Kidney glomerular epithelial cell (primary cell): ENCODE results near the gene WHRN.

Experiments used
- DNase-seq: peaks from one replicate; lab custom pipeline; 2025; lab: John Stamatoyannopoulos, UW

The WHRN gene

GRCh38 chr9:114378883-114379282 lies 126.4 kb downstream of the WHRN start:
- DNase-seq = no peak

GRCh38 chr9:114378016-114378415 lies 127.3 kb downstream of the WHRN start:
- no peak for DNase-seq

GRCh38 chr9:114376586-114377445 lies 128.5 kb downstream of the WHRN start:
- DNase-seq = no peak

- no peak for DNase-seq
Measured at GRCh38 chr9:114375386-114376175, 129.7 kb downstream of the WHRN start.

- no peak for DNase-seq
Measured at GRCh38 chr9:114374936-114375335, 130.3 kb downstream of the WHRN start.

GRCh38 chr9:114373960-114374730 lies 131.1 kb downstream of the WHRN start:
- DNase-seq = no peak

- DNase-seq = peak; percentile 68
Measured at GRCh38 chr9:114372921-114373448, 132.3 kb downstream of the WHRN start.

- peak; percentile 91 for DNase-seq
Measured at GRCh38 chr9:114371973-114372917, 133.0 kb downstream of the WHRN start.

GRCh38 chr9:114371343-114371944 lies 133.8 kb downstream of the WHRN start:
- DNase-seq = no peak

- no peak for DNase-seq
Measured at GRCh38 chr9:114370968-114371320, 134.3 kb downstream of the WHRN start.

GRCh38 chr9:114370251-114370967 lies 134.9 kb downstream of the WHRN start:
- no peak for DNase-seq

- no peak for DNase-seq
Measured at GRCh38 chr9:114369216-114370130, 135.8 kb downstream of the WHRN start.

GRCh38 chr9:114367772-114368569 lies 137.3 kb downstream of the WHRN start:
- DNase-seq = no peak

- DNase-seq = no peak
Measured at GRCh38 chr9:114367366-114367765, 137.9 kb downstream of the WHRN start.

GRCh38 chr9:114366334-114367128 lies 138.7 kb downstream of the WHRN start:
- peak; percentile 94 for DNase-seq

GRCh38 chr9:114365194-114365593 lies 140.1 kb downstream of the WHRN start:
- no peak for DNase-seq
